Urothelium cell line (cell line): ENCODE measurements around the gene BPNT1.
A peak's percentile ranks its signal among the peaks of the same experiment; 100 is the strongest.
"Not testable (repeated sequence)": the region's sequence is repeated elsewhere in the genome, so short reads cannot be mapped to it uniquely, and the experiment has no call there.

ENCODE experiments used
- DNase-seq: peaks from one replicate; pipeline ENCODE4 v3.0.0; 2011; ENCODE audit warnings: low spot score, mixed read lengths
- FAIRE-seq: peaks from 2 replicates; lab custom pipeline; 2011; peaks lifted over from hg19 to GRCh38; lab: Jason Lieb, UNC

Gene BPNT1, protein sequence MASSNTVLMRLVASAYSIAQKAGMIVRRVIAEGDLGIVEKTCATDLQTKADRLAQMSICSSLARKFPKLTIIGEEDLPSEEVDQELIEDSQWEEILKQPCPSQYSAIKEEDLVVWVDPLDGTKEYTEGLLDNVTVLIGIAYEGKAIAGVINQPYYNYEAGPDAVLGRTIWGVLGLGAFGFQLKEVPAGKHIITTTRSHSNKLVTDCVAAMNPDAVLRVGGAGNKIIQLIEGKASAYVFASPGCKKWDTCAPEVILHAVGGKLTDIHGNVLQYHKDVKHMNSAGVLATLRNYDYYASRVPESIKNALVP

DNA sequence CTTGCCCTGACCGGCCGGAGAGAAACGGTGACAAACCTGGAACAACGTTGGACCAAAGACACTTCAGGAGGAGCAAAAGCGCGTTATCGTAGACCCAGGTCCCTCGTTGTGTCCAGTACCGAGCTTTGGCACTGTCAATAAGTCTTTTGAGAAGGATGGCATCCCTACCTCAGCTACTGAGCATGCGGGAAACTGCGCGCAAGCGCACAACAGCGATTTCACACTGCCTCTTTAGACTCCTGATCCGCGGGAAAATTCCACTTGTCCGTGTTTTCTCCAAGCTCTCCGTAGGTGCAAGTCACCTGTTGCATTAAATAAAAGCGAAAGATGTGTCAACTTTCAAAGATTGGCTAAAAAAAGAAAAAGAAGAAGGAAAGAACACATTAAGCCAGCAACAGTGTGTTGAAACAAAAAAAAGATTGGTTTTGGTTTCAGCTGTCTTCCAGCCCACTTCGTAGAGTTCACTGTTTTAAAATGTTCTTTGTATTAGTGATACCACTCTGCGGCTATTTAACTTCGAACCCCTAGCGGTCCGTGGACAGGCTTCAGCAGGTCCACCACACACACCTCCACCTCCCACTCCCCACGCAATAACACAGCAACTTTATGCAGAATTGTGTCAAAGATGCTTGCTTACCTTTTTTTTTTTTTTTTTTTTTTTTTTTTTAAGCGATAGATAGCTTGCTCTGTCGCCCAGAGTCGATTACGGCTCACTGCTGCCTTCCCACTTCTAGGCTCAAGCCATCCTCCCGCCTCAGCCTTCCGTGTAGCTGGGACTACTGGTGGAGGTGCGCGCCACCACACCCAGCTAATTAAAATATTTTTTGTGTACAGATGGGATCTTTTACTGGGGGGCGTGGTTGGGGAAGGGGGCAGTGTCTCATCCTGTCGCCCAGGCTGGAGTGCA is at the start of gene BPNT1:
Gene BPNT1 (minus strand): TSS at position 139 of the 907 bp plus-strand sequence. CDS start 9,942 bp downstream, outside the sequence.
- DNase-seq (peak; percentile 91), FAIRE-seq (no peak)

DNA sequence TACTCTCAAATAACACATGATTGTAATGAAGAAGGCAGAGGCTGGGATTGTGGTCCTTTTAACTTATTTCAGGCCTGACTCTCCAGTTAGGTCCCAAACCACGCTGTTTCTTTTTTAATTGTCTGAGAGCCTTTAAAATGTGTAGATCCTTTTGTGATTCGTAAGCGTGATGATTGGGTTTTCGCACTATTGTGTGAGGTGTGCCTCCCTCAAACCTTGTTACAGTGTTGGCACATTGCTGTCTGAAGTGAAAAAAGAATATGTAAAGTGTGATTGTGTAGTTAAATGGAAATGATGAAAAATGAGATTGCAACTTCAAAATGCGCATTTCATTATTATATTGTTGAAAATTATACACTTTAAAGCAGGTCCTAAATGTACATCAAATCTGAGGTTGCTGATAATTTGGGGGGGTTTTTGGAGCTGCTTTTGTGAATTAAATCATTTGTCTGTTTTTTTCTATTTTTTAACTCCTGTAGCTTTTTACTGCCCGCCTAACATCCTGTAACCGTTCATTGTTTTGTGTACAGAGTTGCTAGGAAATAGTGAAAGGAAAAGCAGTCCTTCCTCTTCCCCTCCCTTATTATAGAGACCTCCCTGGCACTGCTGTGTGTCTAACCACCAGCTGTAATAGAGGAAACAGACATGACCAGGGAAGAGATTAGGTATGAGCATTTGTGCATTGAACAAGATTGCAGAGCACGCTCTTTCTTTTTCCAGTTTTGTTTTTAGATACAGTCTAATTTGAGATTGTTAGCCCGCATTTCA is 47.6 kb upstream of the BPNT1 start:
- no peak for DNase-seq

DNA sequence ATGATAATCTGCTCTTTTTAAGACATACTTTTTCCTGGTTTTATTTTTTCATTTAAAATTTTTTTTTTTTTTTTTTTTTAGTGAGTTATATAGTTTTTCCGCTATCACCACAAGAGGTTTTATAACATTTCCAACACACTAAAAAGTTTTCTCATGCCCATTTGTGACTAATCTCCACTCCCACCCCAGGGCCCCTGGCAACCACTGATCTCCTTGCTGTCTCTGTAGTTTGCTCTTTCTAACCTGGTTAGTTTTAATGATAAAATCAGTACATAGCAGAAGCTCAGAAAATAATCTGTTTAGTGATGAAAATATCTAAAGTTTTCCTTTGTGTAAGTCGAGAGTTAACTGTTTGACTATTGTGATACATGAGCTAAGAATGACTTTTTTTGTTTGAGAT is 46.2 kb upstream of the BPNT1 start:
- no peak for FAIRE-seq
- DNase-seq, result no peak

More for the DNA sequence above, 47.6 kb upstream of the BPNT1 start:
- no peak for FAIRE-seq

DNA sequence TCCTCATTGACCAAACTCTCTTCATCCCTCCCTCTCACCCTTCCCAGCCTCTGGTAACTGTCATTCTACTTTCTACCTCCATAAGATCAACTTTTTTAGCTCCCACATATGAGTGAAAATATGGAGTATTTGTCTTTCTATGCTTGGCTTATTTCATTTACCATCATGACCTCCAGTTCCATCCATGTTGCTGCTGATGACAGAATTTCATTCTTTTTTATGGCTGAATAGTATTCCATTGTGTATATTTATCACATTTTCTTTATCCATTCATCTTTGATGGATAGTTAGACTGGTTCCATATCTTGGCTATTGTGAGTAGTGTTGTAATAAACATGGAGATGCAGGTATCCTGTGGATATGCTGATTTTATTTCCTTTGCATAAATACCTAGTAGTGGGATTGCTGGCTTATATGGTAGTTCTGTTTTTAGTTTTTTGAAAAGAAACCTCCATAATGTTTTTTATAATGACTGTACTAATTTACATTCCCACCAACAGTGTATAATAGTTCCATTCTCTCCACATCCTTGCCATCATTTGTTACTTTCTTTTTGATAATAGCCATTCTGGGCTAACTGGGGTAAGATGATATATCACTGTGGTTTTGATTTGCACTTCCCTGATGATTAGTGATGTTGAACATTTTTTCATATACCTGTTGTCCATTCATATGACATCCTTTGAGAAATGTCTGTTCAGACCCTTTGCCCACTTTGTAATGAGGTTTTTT is 40.1 kb upstream of the BPNT1 start:
- no peak for DNase-seq
- FAIRE-seq, result no peak

DNA sequence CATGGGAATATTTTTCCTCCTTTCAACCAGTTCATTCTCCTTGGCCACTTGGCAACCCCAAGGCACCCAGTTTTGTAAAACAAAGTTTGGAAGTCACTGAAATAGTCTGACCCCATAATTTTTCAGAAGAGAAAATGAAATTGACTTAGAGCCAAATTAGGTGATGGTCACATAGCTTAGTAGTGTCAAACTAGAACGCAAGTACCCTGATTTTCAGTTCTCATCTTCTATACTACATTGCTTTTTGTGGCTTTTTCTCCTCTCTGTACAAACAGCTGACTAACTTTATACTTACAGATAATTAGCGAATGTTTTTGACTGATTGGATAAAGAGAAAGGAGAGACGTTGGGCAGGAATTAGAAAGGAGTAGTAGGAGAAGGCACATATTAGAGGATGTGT is 37.5 kb upstream of the BPNT1 start:
- no peak for DNase-seq
- FAIRE-seq, result no peak

DNA sequence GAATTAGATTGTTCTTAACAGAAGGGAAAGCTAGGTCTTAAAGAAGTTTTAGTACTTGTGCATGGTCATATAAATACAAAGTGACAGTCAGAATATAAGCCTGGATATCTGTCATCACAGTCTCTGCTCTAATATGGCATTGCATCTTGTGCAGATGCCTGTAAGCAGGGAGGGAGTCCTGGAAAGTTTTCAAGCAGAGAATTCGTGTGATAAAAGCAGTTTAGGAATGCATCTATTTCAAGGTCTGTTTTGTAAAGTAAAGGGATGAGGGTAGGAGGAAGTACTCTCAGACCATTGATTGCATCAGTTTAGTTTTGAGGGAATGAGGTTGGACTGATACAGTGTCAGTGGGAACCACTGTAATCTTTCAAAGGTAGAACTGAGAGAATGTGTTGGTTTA is 35.0 kb upstream of the BPNT1 start:
- DNase-seq (no peak), FAIRE-seq (no peak)

DNA sequence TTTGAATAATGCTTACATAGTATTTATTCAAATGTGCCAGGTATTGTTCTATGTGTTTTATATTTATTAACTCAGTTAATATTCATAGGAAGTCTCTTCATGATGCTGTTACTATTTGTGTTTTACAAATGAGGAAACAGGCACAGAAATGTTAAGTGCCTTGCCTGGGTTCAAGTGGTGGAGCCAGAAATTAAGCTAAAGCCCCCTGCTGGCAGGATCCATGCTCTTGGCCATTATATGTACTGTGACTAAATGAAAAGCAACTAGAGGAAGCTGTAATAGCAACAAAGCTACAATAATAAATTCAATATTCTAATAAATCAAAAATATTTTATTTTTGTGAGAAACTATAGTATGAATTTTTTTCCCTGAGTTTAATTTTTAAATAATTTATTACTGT is 34.3 kb upstream of the BPNT1 start:
- peak; percentile 4 for DNase-seq
- no peak for FAIRE-seq

DNA sequence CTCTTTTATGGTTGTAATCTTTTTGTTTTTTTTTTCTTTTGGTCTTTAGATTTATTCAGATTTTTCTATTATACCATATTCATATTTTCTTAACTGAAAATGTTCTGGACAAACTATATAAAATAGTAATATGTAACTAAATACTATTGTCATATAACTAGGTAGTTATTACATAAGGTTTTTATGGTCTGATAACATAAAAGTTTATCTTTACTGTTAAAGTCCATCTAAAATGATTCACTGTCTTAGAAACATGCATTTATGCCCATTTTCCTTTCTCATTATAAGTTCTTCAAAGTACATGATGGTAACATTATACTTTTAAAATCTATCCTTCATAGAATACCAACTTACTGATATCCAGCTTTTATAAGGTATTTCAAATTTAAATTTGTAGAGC is 33.5 kb upstream of the BPNT1 start:
- no peak for FAIRE-seq
- DNase-seq, result no peak

DNA sequence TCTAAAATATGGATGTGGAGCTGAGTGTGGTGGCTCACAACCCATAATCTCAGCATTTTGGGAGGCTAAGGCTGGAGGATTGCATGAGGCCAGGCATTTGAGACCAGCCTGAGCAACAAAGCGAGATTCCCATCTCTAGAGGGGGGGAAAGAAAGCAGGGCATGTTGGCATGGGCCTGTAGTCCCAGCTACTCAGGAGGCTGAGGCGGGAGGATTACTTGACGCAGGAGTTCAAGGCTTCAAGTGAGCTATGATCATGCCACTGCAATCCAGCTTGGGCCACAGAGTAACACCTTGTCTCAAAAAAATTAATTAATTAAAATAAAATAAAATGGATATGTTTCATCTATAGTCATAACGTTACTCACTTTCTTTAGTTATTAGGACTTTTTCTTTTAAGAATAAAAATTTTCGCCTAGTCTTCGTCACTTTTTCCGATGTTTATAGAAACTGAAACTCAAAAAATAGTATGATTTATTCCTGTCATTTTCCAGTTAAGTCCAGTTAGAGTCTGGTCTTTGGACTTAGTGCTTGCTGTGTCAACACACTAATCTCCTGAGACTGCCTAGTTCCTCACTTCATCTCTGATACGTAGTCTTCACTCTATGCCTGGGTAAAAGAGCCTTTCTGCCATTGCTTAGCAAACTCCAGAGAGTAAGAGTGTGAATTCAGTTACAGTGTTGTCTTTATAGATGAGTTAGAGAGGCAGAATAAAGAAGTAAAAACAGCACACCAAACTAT is 32.4 kb upstream of the BPNT1 start:
- DNase-seq (no peak), FAIRE-seq (no peak)

DNA sequence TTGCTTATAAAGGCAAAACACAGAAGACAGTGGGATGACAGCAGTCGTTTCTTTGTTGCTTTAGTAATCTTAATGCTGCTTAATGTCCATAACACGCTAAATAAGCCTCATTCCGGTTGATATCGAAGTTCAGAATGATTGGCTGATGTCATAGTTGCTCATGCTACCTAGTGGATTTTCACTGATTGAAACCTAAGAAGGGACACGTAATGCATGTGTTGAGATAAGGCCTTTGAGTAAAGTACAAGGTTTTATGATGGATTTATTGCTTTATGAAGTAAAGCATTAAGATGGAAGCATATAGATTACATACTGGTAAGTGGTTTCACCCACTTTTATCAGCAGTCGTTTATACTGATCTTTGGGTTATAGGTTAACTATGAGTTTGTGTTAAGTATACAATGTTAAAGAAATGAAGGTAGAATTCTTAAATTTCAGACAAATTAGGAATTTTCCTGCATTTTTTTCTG is 29.5 kb upstream of the BPNT1 start:
- DNase-seq (no peak), FAIRE-seq (no peak)

DNA sequence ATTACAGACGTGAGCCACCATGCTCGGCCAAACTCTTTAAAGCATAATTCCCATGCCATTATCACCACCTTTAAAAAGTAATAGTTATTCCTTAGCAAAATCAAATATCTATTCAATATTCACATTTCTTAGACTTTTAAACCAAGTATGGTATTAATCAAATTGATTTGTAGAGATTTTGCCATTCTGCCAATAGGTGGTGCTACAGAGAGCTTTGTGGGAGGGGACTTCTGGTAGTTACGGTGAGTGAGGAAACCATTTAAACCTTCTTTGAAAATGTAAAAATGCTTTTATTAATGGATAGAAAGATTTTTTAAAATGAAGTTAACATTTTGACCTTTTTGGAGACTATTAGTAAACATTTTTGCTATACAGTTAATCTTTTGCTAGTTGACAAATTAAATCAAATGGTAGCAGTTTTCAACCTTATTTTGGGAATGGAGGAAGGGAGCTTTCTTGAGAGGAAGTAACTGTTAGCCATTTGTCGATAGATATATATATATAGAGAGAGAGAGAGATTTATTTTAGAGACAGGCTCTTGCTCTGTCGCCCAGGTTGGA is 23.6 kb upstream of the BPNT1 start:
- peak; percentile 29 for DNase-seq

DNA sequence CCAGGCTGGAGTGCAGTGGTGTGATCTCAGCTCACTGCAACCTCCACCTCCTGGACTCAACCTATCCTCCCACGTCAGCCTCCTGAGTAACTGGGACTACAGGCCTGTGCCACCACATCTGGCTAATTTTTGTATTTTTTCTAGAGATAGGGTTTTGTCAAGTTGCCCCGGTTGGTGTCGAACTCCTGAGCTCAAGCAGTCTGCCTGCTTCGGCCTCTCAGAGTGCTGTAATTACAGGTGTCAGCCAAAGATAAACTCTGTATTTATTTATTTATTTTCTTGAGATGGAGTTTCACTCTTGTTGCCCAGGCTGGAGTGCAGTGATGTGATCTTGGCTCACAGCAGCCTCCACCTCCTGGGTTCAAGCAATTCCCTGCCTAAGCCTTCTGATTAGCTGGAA is 23.0 kb upstream of the BPNT1 start:
- FAIRE-seq, DNase-seq: not testable (repeated sequence)

More for the DNA sequence above, 23.6 kb upstream of the BPNT1 start:
- no peak for FAIRE-seq

DNA sequence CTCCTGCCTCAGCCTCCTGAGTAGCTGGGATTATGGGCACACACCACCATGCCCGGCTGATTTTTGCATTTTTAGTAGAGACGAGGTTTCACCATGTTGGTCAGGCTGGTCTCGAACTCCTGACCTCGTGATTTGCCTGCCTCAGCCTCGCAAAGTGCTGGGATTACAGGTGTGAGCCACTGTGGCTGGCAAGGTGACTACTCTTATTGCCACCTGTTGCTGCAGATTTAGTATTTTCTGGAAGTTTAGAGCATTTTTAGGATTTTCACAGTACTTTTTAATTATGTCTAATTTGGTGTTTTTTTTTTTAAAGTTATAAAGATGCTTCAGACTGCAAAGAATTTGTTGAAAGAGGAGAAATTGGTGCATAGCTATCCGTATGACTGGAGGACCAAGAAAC is 20.9 kb upstream of the BPNT1 start:
- FAIRE-seq, DNase-seq: not testable (repeated sequence)

DNA sequence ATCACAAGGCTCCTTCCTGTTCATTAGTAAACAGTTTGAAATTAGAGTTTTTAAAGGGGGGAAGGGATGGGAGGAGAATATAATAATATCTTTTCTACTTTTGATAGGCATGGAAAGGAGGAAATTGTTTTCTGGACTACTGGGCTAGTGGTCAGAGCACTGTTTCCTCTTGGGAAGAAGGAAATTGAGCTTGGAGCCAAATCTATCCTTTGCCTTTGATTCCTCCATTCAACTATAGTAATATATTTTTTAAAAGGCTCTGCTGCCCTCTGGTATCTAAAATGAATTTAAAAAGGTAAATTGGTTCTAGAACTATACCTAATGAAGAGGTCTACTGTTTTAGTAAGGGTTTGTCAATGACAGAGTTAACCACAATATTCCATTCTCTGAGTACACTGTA is 10.2 kb upstream of the BPNT1 start:
- FAIRE-seq (no peak), DNase-seq (no peak)

DNA sequence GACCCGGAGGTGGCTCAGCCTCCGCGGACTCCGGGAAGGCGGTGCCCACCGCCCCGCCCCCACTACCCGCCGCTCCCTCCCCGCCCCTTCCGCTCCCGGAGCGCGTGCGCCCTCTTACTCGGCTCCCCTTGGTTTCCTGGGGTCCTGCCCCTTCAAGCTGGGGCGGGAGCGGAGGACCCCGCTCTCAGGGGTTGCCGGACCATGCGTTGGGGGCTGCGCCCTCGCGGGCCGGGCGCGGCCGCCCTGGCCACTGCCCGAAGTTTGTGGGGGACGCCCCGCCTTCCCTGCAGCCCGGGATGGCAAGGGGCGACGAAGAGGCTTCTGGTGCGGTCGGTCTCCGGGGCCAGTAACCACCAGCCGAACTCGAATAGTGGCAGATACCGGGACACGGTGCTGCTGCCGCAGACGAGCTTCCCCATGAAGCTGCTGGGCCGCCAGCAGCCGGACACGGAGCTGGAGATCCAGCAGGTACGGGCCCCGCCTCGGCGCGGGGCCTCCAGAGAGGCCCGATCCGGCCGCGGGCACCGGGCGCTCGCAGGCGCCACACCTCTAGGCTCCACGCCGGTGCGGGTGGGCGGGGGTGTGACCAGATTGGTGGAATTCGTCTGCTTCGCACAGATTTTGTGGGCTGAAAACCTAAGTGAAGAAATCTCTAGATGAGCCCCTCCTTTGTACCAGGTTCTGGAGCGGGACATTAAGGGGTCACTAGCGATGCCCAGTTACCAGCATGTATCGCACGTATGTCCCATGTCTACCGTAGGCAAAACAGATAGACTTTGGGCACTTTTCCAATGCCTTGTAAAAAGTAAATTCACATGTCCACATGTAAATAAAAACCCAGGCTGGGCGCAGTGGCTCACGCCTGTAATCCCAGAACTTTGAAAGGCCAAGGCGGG is 4.7 kb upstream of the BPNT1 start, which contains the start of gene IARS2:
Gene IARS2 (plus strand): TSS at position 117 of the 896 bp plus-strand sequence. CDS start 85 bp downstream, at position 202.
- FAIRE-seq (no peak), DNase-seq (peak; percentile 94)

DNA sequence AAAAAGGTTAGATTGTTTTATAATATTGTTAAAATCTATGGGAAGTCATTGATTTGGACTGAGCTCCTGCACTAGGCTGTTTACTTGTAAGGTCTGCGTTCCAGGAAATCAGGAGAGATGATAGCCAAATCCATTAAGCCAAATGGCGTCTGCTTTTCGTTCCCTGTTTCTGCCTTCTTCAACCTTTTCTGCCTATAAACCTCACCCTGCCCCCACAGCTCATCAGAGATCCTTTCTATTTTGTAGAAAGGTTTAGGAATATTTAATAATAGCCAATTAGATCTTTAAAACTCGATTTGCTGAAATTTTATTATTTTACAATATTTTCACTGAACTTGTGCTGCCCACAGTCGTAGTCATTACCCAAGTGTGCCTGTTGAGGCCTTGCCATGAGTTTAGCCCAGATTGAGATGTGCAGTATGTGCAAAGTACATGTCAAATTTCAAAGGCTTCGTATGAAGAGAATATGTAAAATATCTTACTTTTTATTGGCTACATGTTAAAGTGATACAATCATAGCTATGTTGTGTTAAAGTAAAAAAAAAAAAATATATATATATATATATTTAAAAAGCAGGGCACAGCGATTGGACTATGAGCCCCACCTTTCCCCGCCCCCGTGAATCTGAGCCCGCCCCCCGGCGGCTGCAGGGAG is 3.9 kb upstream of the BPNT1 start:
- FAIRE-seq, result no peak
- peak; percentile 7 for DNase-seq

DNA sequence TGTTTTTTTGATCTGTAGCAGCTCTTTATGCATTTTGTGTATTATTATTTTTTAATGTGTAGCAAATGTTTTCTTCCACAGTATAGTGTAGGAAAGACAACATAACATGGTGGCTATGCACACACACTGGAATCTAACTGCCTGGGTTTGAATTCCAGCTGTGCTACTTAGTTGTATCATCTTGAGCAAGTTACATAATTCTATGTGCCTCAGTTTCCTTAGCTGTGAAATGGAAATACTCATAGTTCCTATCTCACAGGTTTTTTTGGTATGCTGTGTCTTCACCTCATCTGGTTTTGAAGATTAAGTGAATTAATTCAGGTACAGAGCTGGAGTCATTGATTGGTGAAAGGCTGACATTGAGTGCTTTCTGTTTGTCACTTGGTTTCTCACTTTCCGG is 3.1 kb upstream of the BPNT1 start:
- FAIRE-seq (no peak), DNase-seq (no peak)

DNA sequence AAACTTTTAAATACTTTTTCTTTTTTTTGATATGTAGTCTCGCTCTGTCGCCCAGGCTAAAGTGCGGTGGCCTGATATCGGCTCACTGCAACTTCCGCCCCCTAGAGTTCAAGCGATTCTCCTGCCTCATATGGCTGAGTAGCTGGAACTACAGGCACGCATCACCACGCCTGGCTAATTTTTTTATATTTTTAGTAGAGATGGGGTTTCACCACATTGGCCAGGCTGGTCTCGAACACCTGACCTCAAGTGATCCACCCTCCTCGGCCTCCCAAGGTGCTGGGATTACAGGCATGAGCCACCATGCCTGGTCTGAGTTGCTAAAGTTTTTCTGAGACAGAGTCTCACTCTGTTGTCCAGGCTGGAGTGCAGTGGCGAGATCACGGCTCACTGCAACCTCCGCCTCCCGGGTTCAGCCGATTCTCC is 3.3 kb downstream of the BPNT1 start:
- not testable (repeated sequence) for FAIRE-seq, DNase-seq
